Esophagus squamous epithelium (tissue), 5 donors: ENCODE measurements around the gene RMND5A. TPM values are rescaled to one million over a fixed set of nuclear protein-coding genes. Genes with fewer than 3 reads are reported as not detected.

Source experiments
- DNase-seq: peaks from one replicate; lab custom pipeline; 2025; lab: John Stamatoyannopoulos, UW
- H3K27ac ChIP-seq, 4 donors: fragments of 200-600 bp; sonication (generic); one replicate each; pipeline ENCODE4 v1.5.1; 2016 to 2019; ENCODE audit warnings: mild to moderate bottlenecking in 1 of 4
- H3K27me3 ChIP-seq, 4 donors: fragments of 200-600 bp; sonication (generic); 1 replicate in 3 of 4; 2 replicates in 1 of 4; pipeline versions ENCODE4 v1.5.1 to v1.6.0; 2017 to 2021; ENCODE audit warnings: antibody characterized with exemption in 1 of 4
- H3K36me3 ChIP-seq, 3 donors: fragments of 200-600 bp; sonication (generic); one replicate each; pipeline ENCODE4 v1.5.1; 2016 to 2019
- H3K4me1 ChIP-seq, 3 donors: fragments of 200-600 bp; sonication (generic); one replicate each; pipeline ENCODE4 v1.5.1; 2017 to 2019
- H3K4me3 ChIP-seq, 4 donors: fragments of 200-600 bp; sonication (generic); 1 replicate in 3 of 4; 2 replicates in 1 of 4; pipeline ENCODE4 v1.5.1; 2016 to 2019; ENCODE audit warnings: mild to moderate bottlenecking in 2 of 4, moderate library complexity in 1 of 4
- H3K9me3 ChIP-seq, 3 donors: fragments of 200-600 bp; sonication (generic); one replicate each; pipeline ENCODE4 v1.5.1; 2016 to 2019
- CTCF ChIP-seq, 6 experiments: fragments of 450-650 bp in 4 of 6; fragments of 200-600 bp in 2 of 6; sonication (generic) in 2 of 6; IDR thresholded peaks; one replicate each; pipeline ENCODE4 v1.5.1; 2016 to 2019; ENCODE audit warnings: antibody characterized with exemption in 6 of 6, mild to moderate bottlenecking in 4 of 6, moderate library complexity in 4 of 6
- POLR2A ChIP-seq, 4 donors: fragments of 450-650 bp; IDR thresholded peaks; one replicate each; pipeline ENCODE4 v1.6.1; 2017; ENCODE audit warnings: antibody characterized with exemption in 4 of 4, mild to moderate bottlenecking in 4 of 4, moderate library complexity in 3 of 4
- WGBS, 2 donors: methylation state at CpG; one replicate each; pipeline ENCODE4 v1.1.5; 2018; 5-methylcytosine and 5-hydroxymethylcytosine counted together
- intact Hi-C: fragments of 100-400 bp; cut with DNase I; formaldehyde crosslinking; loops from one replicate; pipeline ENCODE4 v1.15.0; 2022
- total RNA-seq, 4 donors: library from RNA; depleted of rRNA; stranded (reverse); fragments of >200 nt; gene quantifications; one replicate each; pipeline ENCODE4 v1.1.0, GENCODE V29; 2016
- donor health status: DM: yes; HTN: yes; CAD: no.

Gene RMND5A
- total RNA-seq, 4 donors from 2014 or later, result 36.0 to 65.4 (median 48.7) TPM

- Histone ChIP-seq H3K4me3 (no peak overlapping the region), H3K27me3 (no peaks in the 10 kb centered on the region), H3K36me3 (no peaks in the 10 kb centered on the region), H3K27ac (no peak overlapping the region), H3K9me3 (no peaks in the 10 kb centered on the region), H3K4me1 (no peaks in the 10 kb centered on the region)
- WGBS, 2 donors, result 57 to 75% methylated on average over 1 of the region's 1 CpG
- DNase-seq, result no peak
- intact Hi-C loops, result no loop called here
- TF ChIP-seq POLR2A (IDR thresholded peaks at IDR 0.05) (no peak), CTCF (IDR thresholded peaks at IDR 0.05) (no peak)
These were observed 34.7 kb upstream of the RMND5A start for GRCh38 chr2:86685351-86685750.

- WGBS, 2 donors, result 92% methylated on average over 5 of the region's 5 CpGs
- no peak for TF ChIP-seq CTCF (IDR thresholded peaks at IDR 0.05)
- TF ChIP-seq POLR2A (IDR thresholded peaks at IDR 0.05), result no peak
- no peaks in the 10 kb centered on the region for H3K9me3 ChIP-seq
These were observed 33.6 kb upstream of the RMND5A start for GRCh38 chr2:86686460-86686859.

GRCh38 chr2:86686905-86687304, 33.2 kb upstream of the RMND5A start:
- Histone ChIP-seq H3K27ac (no peak overlapping the region), H3K9me3 (no peaks in the 10 kb centered on the region), H3K4me1 (no peaks in the 10 kb centered on the region), H3K27me3 (no peaks in the 10 kb centered on the region), H3K36me3 (no peaks in the 10 kb centered on the region), H3K4me3 (no peak overlapping the region)
- TF ChIP-seq CTCF (IDR thresholded peaks at IDR 0.05), result no peak
- no peak for TF ChIP-seq POLR2A (IDR thresholded peaks at IDR 0.05)
- no peak for DNase-seq
- intact Hi-C loops, result no loop called here
- 44 to 60% methylated on average over 2 of the region's 2 CpGs for WGBS, 2 donors

More at GRCh38 chr2:86686460-86686859, 33.6 kb upstream of the RMND5A start:
- no peaks in the 10 kb centered on the region for H3K27me3 ChIP-seq
- no peaks in the 10 kb centered on the region for H3K36me3 ChIP-seq
- intact Hi-C loops, result no loop called here
- no peak overlapping the region for H3K4me3 ChIP-seq
- H3K4me1 ChIP-seq, result no peaks in the 10 kb centered on the region
- H3K27ac ChIP-seq, result no peak overlapping the region
- DNase-seq, result no peak

- no peak for DNase-seq
- H3K36me3 ChIP-seq, result no peaks in the 10 kb centered on the region
- H3K4me3 ChIP-seq, result no peak overlapping the region
- H3K9me3 ChIP-seq, result peaks cover 0 to 17% (median 9%) of the 10 kb centered on the region in 3 donors
- 67 to 78% methylated on average over 9 of the region's 9 CpGs for WGBS, 2 donors
- no peak for TF ChIP-seq POLR2A (IDR thresholded peaks at IDR 0.05)
- TF ChIP-seq CTCF (IDR thresholded peaks at IDR 0.05), result no peak
- no peaks in the 10 kb centered on the region for H3K27me3 ChIP-seq
- peak overlapping the region in 2 of 4 donors; percentile 33 to 57 for H3K27ac ChIP-seq
- intact Hi-C loops, result no loop called here
- H3K4me1 ChIP-seq, result peaks cover 0 to 5% (median 0%) of the 10 kb centered on the region in 3 donors
These were observed 24.9 kb upstream of the RMND5A start for GRCh38 chr2:86695053-86695691.

GRCh38 chr2:86697551-86698104, 22.5 kb upstream of the RMND5A start:
- no peak for DNase-seq
- Histone ChIP-seq H3K4me3 (no peak overlapping the region), H3K9me3 (peaks cover 0 to 12% (median 9%) of the 10 kb centered on the region in 3 donors), H3K4me1 (peaks cover 0 to 5% (median 0%) of the 10 kb centered on the region in 3 donors), H3K27me3 (no peaks in the 10 kb centered on the region), H3K27ac (no peak overlapping the region), H3K36me3 (no peaks in the 10 kb centered on the region)
- no peak for TF ChIP-seq POLR2A (IDR thresholded peaks at IDR 0.05)
- TF ChIP-seq CTCF (IDR thresholded peaks at IDR 0.05), result no peak
- intact Hi-C loops, result no loop called here
